Measurements from ENCODE around the gene ROBO1.

The ROBO1 gene

DNA sequence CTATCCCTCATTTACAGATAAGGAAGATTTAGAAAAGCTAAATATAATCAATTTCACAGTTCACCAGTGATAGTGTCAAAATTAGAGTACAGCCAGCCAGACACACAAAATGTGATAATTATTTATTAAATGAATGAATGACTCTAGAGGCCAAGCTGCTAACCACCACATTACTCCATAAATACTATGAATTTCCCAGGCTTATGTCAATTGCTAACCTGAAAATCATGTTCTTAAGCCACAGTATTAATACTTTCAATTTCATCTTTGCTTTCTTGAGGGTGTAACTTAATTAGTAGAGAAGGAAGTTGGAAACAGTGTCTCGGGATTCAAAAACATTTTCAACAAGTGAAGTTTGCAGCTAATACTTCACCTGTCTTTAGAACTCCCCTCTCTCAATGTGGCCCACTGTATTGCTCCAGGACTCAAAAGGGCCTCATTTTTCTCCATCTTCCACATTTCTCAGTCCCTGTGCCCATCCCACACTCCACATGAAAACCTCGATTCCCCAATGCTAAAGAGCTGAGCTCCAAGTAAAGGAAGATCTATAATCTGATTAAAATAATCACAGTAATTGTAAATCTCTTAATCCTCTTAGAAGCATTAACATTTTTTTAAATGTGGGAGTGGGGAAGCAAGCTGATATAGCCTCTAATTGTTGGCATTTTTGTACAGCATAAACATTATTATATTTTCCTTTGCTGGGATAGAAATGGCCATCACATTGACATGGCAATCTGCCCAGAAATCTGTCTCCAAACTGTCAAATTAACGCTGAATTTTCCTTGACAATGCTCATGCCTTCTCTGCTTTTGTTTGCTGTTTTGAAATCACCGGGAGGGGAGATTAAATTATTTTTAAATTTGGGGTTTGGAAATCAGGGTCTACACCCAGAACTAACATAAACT is 765.1 kb downstream of the ROBO1 start:
- DNase-seq, result no peak

DNA sequence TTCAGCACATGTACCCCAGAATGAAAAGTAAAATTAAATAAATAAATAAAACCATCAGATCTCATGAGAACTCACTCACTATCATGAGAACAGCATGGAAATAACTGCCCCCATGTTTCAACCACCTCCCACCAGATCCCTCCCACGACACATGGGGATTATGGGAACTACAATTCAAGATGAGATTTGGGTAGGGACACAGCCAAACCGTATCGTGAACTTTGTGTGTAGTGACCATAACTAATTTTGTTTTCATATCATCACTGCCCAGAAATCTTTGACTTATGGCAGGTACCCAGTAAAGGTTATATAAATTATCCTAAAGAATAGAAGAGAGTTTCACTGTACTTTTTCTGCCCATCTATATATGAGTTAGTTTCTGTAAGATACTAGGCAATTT is 766.5 kb downstream of the ROBO1 start:
- DNase-seq, result no peak

GRCh38 chr3:78999139-78999538 is 768.7 kb downstream of the ROBO1 start:
- DNase-seq, result no peak

DNA sequence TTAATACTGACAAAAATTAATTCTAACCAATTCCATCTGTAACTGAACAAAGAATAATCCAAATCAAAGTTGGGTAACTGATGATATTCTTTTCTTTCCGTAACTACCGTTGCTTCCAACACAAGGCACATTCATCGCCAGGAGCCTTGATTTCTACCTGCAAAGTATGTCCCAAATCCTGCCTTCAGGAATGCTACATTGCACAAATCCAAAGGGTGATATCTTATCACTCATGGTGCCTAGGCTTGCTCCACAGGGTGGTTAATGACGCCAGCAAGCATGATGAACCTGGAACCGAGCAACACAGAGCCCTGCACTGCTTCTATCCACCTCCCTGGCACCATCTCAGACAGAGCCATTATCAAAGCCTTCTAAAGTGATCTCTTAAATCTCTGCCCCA is 772.7 kb downstream of the ROBO1 start:
- no peak for DNase-seq

GRCh38 chr3:78994174-78995027 is 773.4 kb downstream of the ROBO1 start:
- no peak for DNase-seq

DNA sequence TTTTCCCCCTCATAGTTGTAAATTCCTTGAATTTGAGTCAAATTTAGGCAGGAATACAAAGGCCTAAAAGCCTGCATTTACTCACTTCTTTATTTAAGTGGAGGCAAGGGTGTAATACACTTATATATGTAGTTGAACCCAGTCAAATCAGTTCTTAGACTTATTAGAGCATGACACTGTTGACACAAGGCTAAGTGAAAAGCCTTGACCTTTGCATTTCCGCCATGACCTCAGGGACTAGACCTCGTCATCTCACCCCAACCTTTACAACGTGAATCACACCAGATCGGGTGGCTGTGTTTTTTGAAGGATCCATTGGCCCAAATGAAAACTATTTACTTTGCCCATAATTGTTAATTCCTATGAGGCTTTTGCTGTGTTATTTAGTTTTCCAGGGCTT is 774.4 kb downstream of the ROBO1 start:
- no peak for DNase-seq

DNA sequence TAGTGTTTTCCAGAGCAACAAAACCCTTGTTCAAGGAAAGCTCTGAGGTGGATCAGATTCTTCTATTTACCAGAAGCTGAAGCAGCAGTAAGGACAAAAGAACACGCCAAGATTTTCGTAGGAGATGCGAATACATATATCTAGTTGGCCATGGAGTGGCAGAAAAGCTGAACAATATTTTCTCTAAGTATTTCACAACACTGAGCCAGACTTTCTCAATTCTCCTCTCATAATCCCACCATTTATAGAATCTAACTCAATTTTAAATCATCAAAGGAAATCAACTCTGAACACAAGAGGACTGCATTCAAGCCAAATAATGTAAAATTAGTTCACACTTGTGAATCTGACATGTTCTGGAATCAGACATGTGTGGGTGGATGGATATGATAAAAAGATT is 775.0 kb downstream of the ROBO1 start:
- DNase-seq, result no peak

GRCh38 chr3:78992400-78992799 is 775.4 kb downstream of the ROBO1 start:
- no peak for DNase-seq

DNA sequence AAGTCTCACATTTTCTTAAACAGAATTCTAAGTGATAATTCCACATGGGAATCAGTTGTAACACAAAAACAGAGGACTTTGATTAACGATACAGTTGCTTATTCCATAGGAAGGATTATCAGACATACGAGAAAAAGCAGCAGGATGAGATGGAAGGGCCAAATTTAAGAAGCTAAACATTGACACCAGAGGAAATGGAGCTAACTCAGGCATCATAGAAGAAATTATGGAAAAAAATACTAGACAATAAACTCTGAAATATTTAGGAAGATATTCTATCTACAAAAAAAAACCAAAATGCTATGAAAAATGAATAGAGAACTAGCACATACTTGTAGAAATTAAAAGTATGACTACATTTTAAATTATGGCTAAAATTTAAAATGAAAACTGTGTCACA is 776.1 kb downstream of the ROBO1 start:
- no peak for DNase-seq

DNA sequence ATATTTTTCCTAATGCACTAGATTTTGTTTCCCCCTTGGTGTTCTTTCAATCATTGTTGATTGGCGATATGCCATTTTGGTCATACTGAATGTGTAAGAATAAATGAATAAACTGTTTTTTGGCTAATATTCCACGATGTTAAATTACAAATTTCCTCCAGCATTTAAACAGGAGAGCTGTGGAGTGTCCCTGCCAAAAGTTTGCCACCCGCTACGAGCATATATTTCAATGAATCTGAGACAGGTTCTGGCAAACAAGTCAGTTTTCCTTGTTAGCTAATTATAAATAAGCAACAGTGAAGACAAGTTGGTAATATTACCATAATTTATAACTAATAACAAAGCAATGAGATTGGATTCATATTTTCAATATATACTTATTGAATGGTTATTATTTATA is 777.6 kb downstream of the ROBO1 start:
- DNase-seq, result no peak

DNA sequence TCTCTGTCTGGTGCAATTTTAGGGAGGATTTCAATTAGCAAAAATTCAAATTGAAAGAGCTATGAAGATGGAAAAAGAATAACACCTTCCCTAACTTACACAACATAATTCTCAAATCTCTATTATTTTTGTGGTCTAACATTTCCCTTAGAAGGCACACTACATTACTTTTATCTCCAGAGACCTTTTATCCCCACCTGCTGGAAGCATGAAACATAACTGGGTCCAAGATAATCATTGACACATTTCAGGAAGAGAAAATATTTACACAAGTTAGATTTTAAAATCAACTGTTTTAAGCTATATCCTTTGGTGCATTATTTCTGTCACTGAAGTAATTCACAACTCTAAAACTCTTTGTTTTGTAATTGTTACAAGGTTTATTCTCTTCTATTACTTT is 779.5 kb downstream of the ROBO1 start:
- peak in 1 of 2 experiments; percentile 4 for DNase-seq

DNA sequence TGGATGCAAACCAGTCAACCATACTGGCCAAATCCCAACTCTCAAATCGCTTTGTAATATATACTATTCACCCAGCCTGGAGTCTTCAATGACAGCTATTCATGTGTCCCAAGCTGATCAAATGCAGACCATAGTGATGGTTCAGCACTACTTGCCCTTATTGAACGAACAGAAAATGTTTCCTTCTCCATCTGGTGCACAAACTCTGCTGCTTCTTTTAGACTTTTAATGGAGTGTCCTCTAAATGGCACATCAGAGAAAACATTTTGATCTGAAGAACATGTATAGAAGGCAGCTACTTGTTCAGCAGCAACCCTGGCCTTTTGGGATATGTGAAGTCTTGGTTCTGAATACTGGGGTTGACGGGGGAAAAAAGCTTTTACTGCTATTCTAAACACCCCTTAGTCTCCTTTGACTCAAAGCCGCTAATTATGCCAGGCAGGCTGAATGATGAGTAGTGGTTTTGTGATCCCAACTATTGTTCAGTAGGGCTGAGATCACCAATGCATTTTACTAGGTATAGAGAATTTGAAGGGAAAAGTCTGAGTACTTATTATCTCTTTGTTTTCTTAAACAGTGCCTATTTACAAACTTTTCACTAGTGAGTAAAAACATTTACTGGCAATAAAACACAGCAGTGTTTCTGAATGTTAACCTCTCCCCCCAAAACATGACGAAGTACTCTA is 781.2 kb downstream of the ROBO1 start:
- no peak for DNase-seq

- DNase-seq, result no peak
Observed at GRCh38 chr3:78985981-78986380, 781.8 kb downstream of the ROBO1 start.

DNA sequence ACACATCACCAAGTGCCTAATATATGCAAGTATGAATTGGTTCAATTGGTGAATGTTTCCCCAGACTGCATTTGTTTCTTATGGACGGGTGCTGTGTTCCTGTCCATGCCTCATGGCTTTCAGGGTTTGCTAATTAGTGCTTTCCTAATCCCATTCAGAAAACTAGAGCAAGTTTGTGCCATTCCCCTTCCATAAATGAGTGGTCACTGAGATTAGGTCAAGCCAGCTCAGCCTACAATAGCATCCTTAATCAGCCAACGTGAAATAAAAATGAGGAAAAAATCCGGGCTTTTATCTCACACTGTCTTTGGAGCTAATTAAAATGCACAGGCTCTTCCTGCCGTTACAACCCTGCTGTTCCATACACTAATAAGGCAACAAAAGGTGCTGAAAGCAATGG is 788.8 kb downstream of the ROBO1 start:
- no peak for DNase-seq

DNA sequence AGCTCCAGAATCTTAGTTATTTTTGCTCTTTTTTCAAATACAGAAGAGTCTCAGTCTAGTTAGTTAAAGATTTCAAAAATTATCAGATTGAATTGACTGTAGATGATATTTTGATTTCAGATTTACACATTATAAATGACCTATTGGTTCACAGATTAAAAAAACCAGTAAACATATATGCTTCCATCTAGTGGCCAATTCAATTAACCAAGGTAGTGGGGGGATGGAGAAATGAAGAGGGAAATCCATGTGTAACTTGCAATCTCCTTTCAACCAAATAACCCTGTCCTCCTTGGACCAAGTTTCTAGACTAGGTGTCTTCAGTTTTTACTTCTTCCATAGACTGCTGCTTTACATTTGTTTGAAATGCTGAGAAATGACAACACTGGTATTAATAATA is 789.8 kb downstream of the ROBO1 start:
- DNase-seq, result peak in 1 of 2 experiments; percentile 29

GRCh38 chr3:78977073-78977472 is 790.7 kb downstream of the ROBO1 start:
- no peak for DNase-seq

GRCh38 chr3:78976200-78976599 is 791.6 kb downstream of the ROBO1 start:
- DNase-seq, result no peak

DNA sequence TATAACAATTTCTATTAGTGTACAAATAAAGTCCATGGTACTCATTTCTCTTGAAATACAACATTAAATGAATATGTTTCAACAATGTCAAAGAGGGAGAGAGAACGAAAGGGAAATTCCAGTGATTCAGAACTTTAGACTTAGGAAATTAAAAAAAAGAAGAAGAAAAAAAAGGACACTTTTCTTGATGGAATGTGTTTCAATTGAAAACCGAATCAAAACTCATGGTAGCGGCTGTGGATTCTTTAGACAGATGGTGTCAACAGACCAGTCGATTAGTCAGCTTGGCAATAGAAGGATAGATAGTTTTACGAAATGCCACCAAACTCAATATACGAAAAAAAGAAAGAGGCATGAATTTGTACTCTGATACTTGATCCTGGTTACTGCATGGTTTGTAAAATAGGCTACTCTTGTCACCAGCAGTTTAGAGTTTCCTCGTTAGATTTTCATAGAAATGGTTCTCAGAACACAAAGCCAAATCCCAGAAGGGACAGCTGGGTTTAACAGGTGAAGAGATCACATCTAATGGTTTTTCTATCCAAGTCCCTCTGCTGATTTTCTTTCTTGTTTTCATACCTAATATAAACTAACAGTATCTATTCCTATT is 793.5 kb downstream of the ROBO1 start:
- DNase-seq, result no peak

DNA sequence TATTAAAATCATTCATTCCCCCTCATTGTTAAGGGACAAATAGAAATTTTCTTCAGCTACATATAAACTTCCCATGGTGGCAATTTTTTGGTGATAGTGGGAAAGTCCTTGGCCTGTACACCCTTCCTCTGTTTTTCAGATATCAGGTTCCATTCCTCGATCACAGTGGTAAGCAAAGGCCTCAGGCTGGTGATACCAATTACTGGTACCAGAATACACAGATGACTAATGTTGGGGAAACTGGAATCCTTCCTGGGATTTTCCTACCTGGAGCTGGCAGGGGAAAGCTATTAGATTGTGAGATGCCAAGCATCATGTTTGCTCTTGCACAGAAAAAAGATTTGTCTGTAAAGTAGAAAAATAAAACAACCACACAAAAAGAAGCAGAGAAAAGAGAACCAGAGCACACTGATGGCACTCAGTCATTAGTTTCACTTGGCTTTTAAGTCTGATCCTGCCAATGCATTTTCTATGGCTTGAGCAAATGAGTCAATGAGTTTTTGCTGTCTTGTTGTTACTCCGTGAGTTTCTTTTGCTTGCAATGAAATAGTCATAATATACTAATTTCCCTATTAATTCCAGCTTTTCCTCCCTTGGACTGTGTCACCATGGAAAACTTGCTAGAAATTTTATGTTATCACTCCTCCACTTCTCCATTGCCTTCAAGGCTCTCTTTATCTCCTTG is 795.0 kb downstream of the ROBO1 start:
- DNase-seq, result no peak

GRCh38 chr3:78970656-78971055 is 797.1 kb downstream of the ROBO1 start:
- DNase-seq, result no peak

GRCh38 chr3:78969483-78969882 is 798.3 kb downstream of the ROBO1 start:
- DNase-seq, result no peak

GRCh38 chr3:78967061-78967460 is 800.7 kb downstream of the ROBO1 start:
- DNase-seq, result no peak
